GM12878 (cell line): ENCODE results near the gene DDX39B.

Experiments used
- CHD2 ChIP-seq: IDR thresholded peaks from 2 replicates; pipeline ENCODE4 v1.6.1; 2011; ENCODE audit warnings: low read depth, low read length, improper control_type of control experiment, borderline replicate concordance
- CTCF ChIP-seq, 3 experiments: IDR thresholded peaks in 2 of 3; conservative IDR thresholded peaks in 1 of 3; 2 replicates each; pipeline ENCODE4 v1.5.1; 2011; ENCODE audit warnings: low read depth in 3 of 3, low read length in 3 of 3, mild to moderate bottlenecking in 3 of 3, control low read depth in 2 of 3, moderate library complexity in 2 of 3, inconsistent platforms in 1 of 3, mixed read lengths in 1 of 3; ENCODE audit not compliant: control insufficient read depth in 2 of 3, insufficient read depth in 1 of 3; ENCODE audit errors: extremely low read depth in 1 of 3
- E2F4 ChIP-seq: IDR thresholded peaks from 2 replicates; pipeline ENCODE4 v1.6.1; 2012; ENCODE audit warnings: low read depth, low read length, improper control_type of control experiment
- EZH2 ChIP-seq: IDR thresholded peaks from 2 replicates; pipeline ENCODE4 v1.6.1; 2012; ENCODE audit warnings: low read depth, mild to moderate bottlenecking, control low read depth, inconsistent platforms, low read length, borderline replicate concordance; ENCODE audit not compliant: control insufficient read depth
- HDAC6 ChIP-seq: fragments of 200-600 bp; sonication (generic); IDR thresholded peaks from one replicate; pipeline ENCODE4 v1.8.0; 2017; ENCODE audit warnings: antibody characterized with exemption; ENCODE audit not compliant: unreplicated experiment
- KDM1A ChIP-seq: fragments of 200-600 bp; sonication (generic); IDR thresholded peaks from 2 replicates; pipeline ENCODE4 v1.6.1; 2016; ENCODE audit warnings: borderline replicate concordance
- POLR2A ChIP-seq: IDR thresholded peaks from 2 replicates; pipeline ENCODE4 v1.6.1; 2011; ENCODE audit warnings: low read depth, mild to moderate bottlenecking, low read length
- POLR2AphosphoS5 ChIP-seq: IDR thresholded peaks from 2 replicates; pipeline ENCODE4 v1.6.1; 2011; ENCODE audit warnings: mild to moderate bottlenecking, low read length, inconsistent platforms
- SMC3 ChIP-seq: IDR thresholded peaks from 2 replicates; pipeline ENCODE4 v1.6.1; 2011; ENCODE audit warnings: low read length, improper control_type of control experiment, borderline replicate concordance

- TF ChIP-seq KDM1A, result no peak
- TF ChIP-seq EZH2, result no peak
- no peak for TF ChIP-seq CTCF (IDR thresholded peaks at IDR 0.05 in 2 of 3, conservative IDR thresholded peaks at IDR 0.05 in 1 of 3; ENCODE audit: control insufficient read depth in 2 of 3, extremely low read depth in 1 of 3, insufficient read depth in 1 of 3, low read depth in 3 of 3, low read length in 3 of 3)
- TF ChIP-seq SMC3, result no peak
- no peak for TF ChIP-seq E2F4
- TF ChIP-seq HDAC6, result no peak
- TF ChIP-seq POLR2A, result no peak
- TF ChIP-seq POLR2AphosphoS5, result no peak
- TF ChIP-seq CHD2, result no peak
Measured at GRCh38 chr6:31533455-31533841, 8.4 kb downstream of the DDX39B start.
